Measurements from ENCODE around the gene C5orf24. TPM values are rescaled to one million over a fixed set of nuclear protein-coding genes. Genes with fewer than 3 reads are reported as not detected.

Gene C5orf24
- total RNA-seq, 1 donor from 2014 or later = 53.3 TPM

- H3K9me3 Mint-ChIP-seq = no peaks in the 10 kb centered on the region
- Histone ChIP-seq H3K9ac (no peak overlapping the region), H3K4me2 (no peak overlapping the region), H3K79me2 (ENCODE audit: low read depth) (no peaks in the 10 kb centered on the region), H3K36me3 (peaks cover 19% of the 10 kb centered on the region), H3K9me3 (ENCODE audit: low read depth) (no peaks in the 10 kb centered on the region), H3K4me3 (no peak overlapping the region), H2AFZ (replicated peaks) (no peak overlapping the region), H3K27me3 (no peaks in the 10 kb centered on the region), H3K4me1 (no peaks in the 10 kb centered on the region), H4K20me1 (ENCODE audit: low read depth) (no peaks in the 10 kb centered on the region), H3F3A (ENCODE audit: low read depth) (no peaks in the 10 kb centered on the region), H3K27ac (no peak overlapping the region)
- no peak overlapping the region for H3K4me3 Mint-ChIP-seq
- peaks cover 28% of the 10 kb centered on the region for H3K36me3 Mint-ChIP-seq
- no peaks in the 10 kb centered on the region for H3K27me3 Mint-ChIP-seq (ENCODE audit: insufficient read depth, low read depth)
- no peak for DNase-seq (ENCODE audit: low spot score)
- no peak overlapping the region for H3K27ac Mint-ChIP-seq
- no peaks in the 10 kb centered on the region for H3K4me1 Mint-ChIP-seq
- TF ChIP-seq EZH2phosphoT487 (IDR thresholded peaks at IDR 0.05) (no peak), EZH2 (IDR thresholded peaks at IDR 0.05) (no peak), CTCF (IDR thresholded peaks at IDR 0.05) (no peak)
Measured at GRCh38 chr5:134818776-134819175, 27.0 kb upstream of the C5orf24 start.

GRCh38 chr5:134819407-134819963 is 26.3 kb upstream of the C5orf24 start:
- no peaks in the 10 kb centered on the region for H3K4me1 Mint-ChIP-seq
- Histone ChIP-seq H3F3A (ENCODE audit: low read depth) (no peaks in the 10 kb centered on the region), H3K79me2 (ENCODE audit: low read depth) (no peaks in the 10 kb centered on the region), H3K4me2 (no peak overlapping the region), H4K20me1 (ENCODE audit: low read depth) (no peaks in the 10 kb centered on the region), H3K9me3 (ENCODE audit: low read depth) (no peaks in the 10 kb centered on the region), H3K4me1 (no peaks in the 10 kb centered on the region), H3K9ac (no peak overlapping the region), H3K27ac (no peak overlapping the region), H3K4me3 (no peak overlapping the region), H3K36me3 (peaks cover 21% of the 10 kb centered on the region), H2AFZ (replicated peaks) (no peak overlapping the region), H3K27me3 (no peaks in the 10 kb centered on the region)
- no peaks in the 10 kb centered on the region for H3K9me3 Mint-ChIP-seq
- H3K27ac Mint-ChIP-seq = no peak overlapping the region
- H3K36me3 Mint-ChIP-seq = peaks cover 28% of the 10 kb centered on the region
- no peak overlapping the region for H3K4me3 Mint-ChIP-seq
- no peaks in the 10 kb centered on the region for H3K27me3 Mint-ChIP-seq (ENCODE audit: insufficient read depth, low read depth)
- no peak for DNase-seq (ENCODE audit: low spot score)
- no peak for TF ChIP-seq EZH2phosphoT487 (IDR thresholded peaks at IDR 0.05)
- no peak for TF ChIP-seq EZH2 (IDR thresholded peaks at IDR 0.05)
- no peak for TF ChIP-seq CTCF (IDR thresholded peaks at IDR 0.05)

- H3K4me1 ChIP-seq = no peaks in the 10 kb centered on the region
- H3K4me3 Mint-ChIP-seq = no peak overlapping the region
- H3K36me3 Mint-ChIP-seq = peaks cover 18% of the 10 kb centered on the region
Measured at GRCh38 chr5:134821841-134822240, 23.9 kb upstream of the C5orf24 start.

More at GRCh38 chr5:134821841-134822240, 23.9 kb upstream of the C5orf24 start:
- Mint-ChIP-seq H3K4me1 (no peaks in the 10 kb centered on the region), H3K9me3 (no peaks in the 10 kb centered on the region), H3K27ac (no peak overlapping the region), H3K27me3 (ENCODE audit: insufficient read depth, low read depth) (no peaks in the 10 kb centered on the region)
- DNase-seq (ENCODE audit: low spot score) = no peak
- no peak for TF ChIP-seq EZH2phosphoT487 (IDR thresholded peaks at IDR 0.05)
- no peak for TF ChIP-seq CTCF (IDR thresholded peaks at IDR 0.05)
- no peak for TF ChIP-seq EZH2 (IDR thresholded peaks at IDR 0.05)
- Histone ChIP-seq H2AFZ (replicated peaks) (no peak overlapping the region), H3K9me3 (ENCODE audit: low read depth) (no peaks in the 10 kb centered on the region), H3K4me3 (no peak overlapping the region), H4K20me1 (ENCODE audit: low read depth) (no peaks in the 10 kb centered on the region), H3K4me2 (no peak overlapping the region), H3K9ac (no peak overlapping the region), H3K27me3 (no peaks in the 10 kb centered on the region), H3K79me2 (ENCODE audit: low read depth) (no peaks in the 10 kb centered on the region), H3K27ac (no peak overlapping the region), H3K36me3 (peaks cover 27% of the 10 kb centered on the region), H3F3A (ENCODE audit: low read depth) (no peaks in the 10 kb centered on the region)

Measured in neural progenitor cell (in vitro differentiated cells).